Smooth muscle cell of the coronary artery (primary cell): ENCODE data around the gene GALM. TPM values are rescaled to one million over a fixed set of nuclear protein-coding genes. Genes with fewer than 3 reads are reported as not detected.

Experiments
- total RNA-seq: library from RNA; depleted of rRNA; stranded (reverse); fragments of >200 nt; gene quantifications from 2 replicates; pipeline ENCODE4 v1.2.3, GENCODE V29; 2014; ENCODE audit warnings: low replicate concordance

GALM gene
- total RNA-seq, result 14.4 and 54.5 TPM in 2 replicates

DNA sequence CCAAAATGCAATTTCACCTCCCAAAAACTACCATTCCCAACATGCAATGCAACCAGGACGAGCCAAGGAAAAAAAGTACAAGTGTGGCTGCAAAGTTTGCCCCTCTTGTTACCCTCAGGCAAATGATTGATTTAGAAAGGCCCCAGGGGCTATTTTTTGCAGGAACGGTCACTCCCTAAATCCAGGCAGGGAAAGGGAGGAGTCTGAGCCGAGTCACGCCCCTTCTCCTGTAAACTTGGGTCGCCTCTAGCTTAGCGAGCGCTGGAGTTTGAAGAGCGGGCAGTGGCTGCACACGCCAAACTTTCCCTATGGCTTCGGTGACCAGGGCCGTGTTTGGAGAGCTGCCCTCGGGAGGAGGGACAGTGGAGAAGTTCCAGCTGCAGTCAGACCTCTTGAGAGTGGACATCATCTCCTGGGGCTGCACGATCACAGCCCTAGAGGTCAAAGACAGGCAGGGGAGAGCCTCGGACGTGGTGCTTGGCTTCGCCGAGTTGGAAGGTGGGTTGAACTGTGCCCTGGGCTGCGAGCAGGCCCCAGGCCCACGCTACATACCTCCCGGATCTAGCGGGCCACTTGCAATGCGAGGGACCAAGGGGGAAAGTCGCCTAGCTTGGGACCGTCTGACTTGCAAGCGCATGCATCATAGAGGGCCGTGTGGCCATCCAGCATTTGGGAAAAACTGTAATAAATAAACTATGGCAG, at the start of gene GALM:
GALM (plus strand) TSS at position 261 of the 702 bp plus-strand sequence; CDS start at position 309, 48 bp downstream.

DNA sequence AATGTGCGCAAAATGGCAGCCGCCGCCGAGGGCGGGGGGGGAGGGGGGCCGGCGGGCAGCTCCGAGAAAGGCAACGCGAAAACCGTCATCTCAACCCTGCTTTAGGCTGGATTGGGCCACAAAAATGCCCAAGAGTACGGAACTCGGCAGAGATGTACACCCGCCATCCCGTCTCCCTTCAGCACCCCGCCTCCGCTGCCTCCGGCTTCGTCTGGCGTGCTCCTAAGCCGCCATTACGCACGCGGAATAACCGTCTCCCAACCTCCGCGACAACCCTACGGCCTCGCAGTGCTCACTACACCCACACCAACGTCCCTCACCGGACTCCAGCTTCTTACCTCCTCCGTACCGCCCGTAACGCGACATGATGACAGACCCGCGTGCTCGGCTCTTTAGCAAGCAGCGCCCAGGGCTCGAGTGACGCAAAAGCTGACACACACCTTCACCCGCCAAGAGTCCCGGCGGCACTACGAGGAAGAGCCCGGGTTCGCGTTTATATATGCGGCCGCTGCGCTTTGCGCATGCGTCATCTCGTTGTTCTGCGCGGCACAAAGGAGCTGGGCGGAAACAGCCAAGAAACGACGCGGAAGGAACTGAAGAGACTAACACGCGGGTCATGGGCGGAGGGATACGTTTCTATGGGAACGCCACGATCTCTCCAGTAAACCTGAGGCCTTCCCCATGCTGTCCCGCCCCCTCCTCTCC, 85.1 kb downstream of the GALM start, which contains the start of gene SRSF7:
SRSF7 (minus strand) TSS at position 471 of the 705 bp plus-strand sequence; CDS start at position 366, 105 bp downstream.

Other genes starting within 250 kb of the GALM start
- 20.1 and 34.3 TPM in 2 replicates for gene HNRNPLL, start 63.2 kb upstream of the GALM start, total RNA-seq
- gene SRSF7, start 85.2 kb downstream of the GALM start, total RNA-seq, result 149 and 208 TPM in 2 replicates
- 7.6 and 10.4 TPM in 2 replicates for gene GEMIN6, start 112.1 kb downstream of the GALM start, total RNA-seq
- gene DHX57, start 209.8 kb downstream of the GALM start, total RNA-seq, result 15.3 and 20.3 TPM in 2 replicates
- gene MORN2, start 209.9 kb downstream of the GALM start, total RNA-seq, result 17.2 and 20.0 TPM in 2 replicates
- 0.15 and 0.59 TPM in 2 replicates for gene ARHGEF33, start 223.8 kb downstream of the GALM start, total RNA-seq